ENCODE results near the gene HLA-DPB1. TPM values are rescaled to one million over a fixed set of nuclear protein-coding genes. Genes with fewer than 3 reads are reported as not detected.

Gene HLA-DPB1
- total RNA-seq, 1 donor, result 8.7 TPM

GRCh38 chr6:33065312-33065711, 10.5 kb upstream of the HLA-DPB1 start:
- Histone ChIP-seq H3K9me3 (ENCODE audit: low read depth, low read length) (no peaks in the 10 kb centered on the region), H3K79me2 (ENCODE audit: insufficient read depth, low read length) (no peaks in the 10 kb centered on the region), H2AFZ (ENCODE audit: low read length) (no peak overlapping the region), H3K4me3 (ENCODE audit: insufficient read depth, low read length) (no peak overlapping the region), H3K27me3 (ENCODE audit: insufficient read depth, low read length) (peaks cover 8% of the 10 kb centered on the region), H4K20me1 (ENCODE audit: insufficient read depth, low read length) (no peaks in the 10 kb centered on the region), H3K27ac (ENCODE audit: low read depth, low read length) (no peak overlapping the region), H3K36me3 (ENCODE audit: insufficient read depth, low read length) (no peaks in the 10 kb centered on the region), H3K4me1 (ENCODE audit: insufficient read depth, low read length) (no peaks in the 10 kb centered on the region), H3K4me2 (ENCODE audit: insufficient read depth, low read length) (no peak overlapping the region)
- no peak for TF ChIP-seq CTCF (IDR thresholded peaks at IDR 0.05; ENCODE audit: extremely low read depth, low read depth, low read length)
- no peak for DNase-seq (ENCODE audit: insufficient read length, low spot score, missing footprints)

- no peaks in the 10 kb centered on the region for H3K36me3 ChIP-seq (ENCODE audit: insufficient read depth, low read length)
- no peaks in the 10 kb centered on the region for H3K79me2 ChIP-seq (ENCODE audit: insufficient read depth, low read length)
- no peak for TF ChIP-seq CTCF (IDR thresholded peaks at IDR 0.05; ENCODE audit: extremely low read depth, low read depth, low read length)
- peaks cover 18% of the 10 kb centered on the region for H3K27me3 ChIP-seq (ENCODE audit: insufficient read depth, low read length)
- H3K9me3 ChIP-seq (ENCODE audit: low read depth, low read length), result no peaks in the 10 kb centered on the region
- no peak overlapping the region for H2AFZ ChIP-seq (ENCODE audit: low read length)
- H3K4me1 ChIP-seq (ENCODE audit: insufficient read depth, low read length), result no peaks in the 10 kb centered on the region
- H3K4me2 ChIP-seq (ENCODE audit: insufficient read depth, low read length), result no peak overlapping the region
- H3K27ac ChIP-seq (ENCODE audit: low read depth, low read length), result no peak overlapping the region
- no peak for DNase-seq (ENCODE audit: insufficient read length, low spot score, missing footprints)
- H4K20me1 ChIP-seq (ENCODE audit: insufficient read depth, low read length), result no peaks in the 10 kb centered on the region
- no peak overlapping the region for H3K4me3 ChIP-seq (ENCODE audit: insufficient read depth, low read length)
Observed at GRCh38 chr6:33066917-33067521, 8.8 kb upstream of the HLA-DPB1 start.

- Histone ChIP-seq H3K4me2 (ENCODE audit: insufficient read depth, low read length) (no peak overlapping the region), H3K27ac (ENCODE audit: low read depth, low read length) (no peak overlapping the region), H3K4me3 (ENCODE audit: insufficient read depth, low read length) (no peak overlapping the region), H3K27me3 (ENCODE audit: insufficient read depth, low read length) (peaks cover 18% of the 10 kb centered on the region), H4K20me1 (ENCODE audit: insufficient read depth, low read length) (no peaks in the 10 kb centered on the region), H3K36me3 (ENCODE audit: insufficient read depth, low read length) (no peaks in the 10 kb centered on the region), H2AFZ (ENCODE audit: low read length) (no peak overlapping the region), H3K79me2 (ENCODE audit: insufficient read depth, low read length) (no peaks in the 10 kb centered on the region), H3K9me3 (ENCODE audit: low read depth, low read length) (no peaks in the 10 kb centered on the region), H3K4me1 (ENCODE audit: insufficient read depth, low read length) (no peaks in the 10 kb centered on the region)
- no peak for TF ChIP-seq CTCF (IDR thresholded peaks at IDR 0.05; ENCODE audit: extremely low read depth, low read depth, low read length)
- no peak for DNase-seq (ENCODE audit: insufficient read length, low spot score, missing footprints)
Observed at GRCh38 chr6:33069021-33069738, 6.6 kb upstream of the HLA-DPB1 start.

- Histone ChIP-seq H3K4me1 (ENCODE audit: insufficient read depth, low read length) (no peaks in the 10 kb centered on the region), H3K4me2 (ENCODE audit: insufficient read depth, low read length) (no peak overlapping the region), H4K20me1 (ENCODE audit: insufficient read depth, low read length) (no peaks in the 10 kb centered on the region), H3K9me3 (ENCODE audit: low read depth, low read length) (no peaks in the 10 kb centered on the region), H2AFZ (ENCODE audit: low read length) (no peak overlapping the region), H3K27me3 (ENCODE audit: insufficient read depth, low read length) (peaks cover 12% of the 10 kb centered on the region), H3K79me2 (ENCODE audit: insufficient read depth, low read length) (no peaks in the 10 kb centered on the region), H3K4me3 (ENCODE audit: insufficient read depth, low read length) (no peak overlapping the region), H3K27ac (ENCODE audit: low read depth, low read length) (no peak overlapping the region), H3K36me3 (ENCODE audit: insufficient read depth, low read length) (no peaks in the 10 kb centered on the region)
- no peak for TF ChIP-seq CTCF (IDR thresholded peaks at IDR 0.05; ENCODE audit: extremely low read depth, low read depth, low read length)
- DNase-seq (ENCODE audit: insufficient read length, low spot score, missing footprints), result no peak
Observed at GRCh38 chr6:33070909-33071308, 4.9 kb upstream of the HLA-DPB1 start.

Measured in osteoblast (primary cell).